ENCODE measurements around the gene CASP7.

The CASP7 gene

DNA sequence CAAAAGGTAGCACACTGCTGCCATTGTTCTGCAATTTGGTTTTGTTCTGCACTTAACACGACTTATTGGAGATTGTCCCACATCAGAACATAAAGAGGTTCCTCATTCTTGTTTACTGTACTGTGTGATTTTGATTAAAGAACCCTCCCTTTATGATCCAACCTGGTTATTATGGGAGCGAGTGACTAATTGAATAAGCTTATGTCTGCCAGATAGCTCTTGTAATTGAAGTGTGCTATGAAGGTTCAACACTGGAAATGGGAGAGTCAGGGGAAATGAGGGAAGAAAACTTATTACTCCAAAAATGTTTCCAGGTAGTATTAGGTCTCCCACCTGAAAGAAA lies 33.9 kb downstream of the CASP7 start:
- no peak for DNase-seq

DNA sequence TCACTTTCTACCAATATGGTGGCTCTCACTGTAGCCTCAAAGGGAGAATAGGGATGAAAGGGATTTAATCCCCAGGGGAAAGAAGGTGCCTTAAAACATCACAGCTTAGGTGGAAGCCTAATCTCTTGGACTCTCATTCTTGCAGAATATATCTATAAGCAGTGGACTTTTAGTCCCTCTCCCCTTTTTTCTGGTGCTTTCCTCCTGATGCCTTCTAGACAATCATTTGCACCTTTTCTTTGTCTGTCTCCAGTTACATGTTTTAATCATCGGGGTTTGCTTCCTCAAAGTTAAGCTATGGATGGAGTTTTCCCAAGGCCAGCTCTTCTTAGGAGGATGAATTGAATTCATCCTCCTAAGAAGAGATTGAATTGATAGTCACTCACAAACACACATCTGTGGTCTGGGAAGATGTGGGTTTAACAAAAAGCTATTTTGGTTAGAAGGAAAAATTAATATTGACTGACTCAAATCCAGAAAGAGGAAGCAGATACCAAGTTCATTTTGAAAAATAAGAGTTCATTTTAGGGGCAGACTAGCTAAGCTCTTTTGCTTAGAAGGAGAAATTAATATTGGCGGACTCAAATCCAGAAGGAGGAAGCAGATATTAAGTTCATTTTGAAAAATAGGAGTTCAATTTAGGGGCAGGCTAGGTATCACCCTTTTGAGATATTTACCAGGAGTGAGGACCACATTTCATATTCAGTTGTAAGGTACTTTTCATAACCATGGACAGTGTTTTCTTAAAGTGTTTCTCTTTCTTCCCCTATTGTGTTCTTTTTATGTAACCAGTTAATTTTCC lies 36.6 kb downstream of the CASP7 start:
- DNase-seq: no peak

DNA sequence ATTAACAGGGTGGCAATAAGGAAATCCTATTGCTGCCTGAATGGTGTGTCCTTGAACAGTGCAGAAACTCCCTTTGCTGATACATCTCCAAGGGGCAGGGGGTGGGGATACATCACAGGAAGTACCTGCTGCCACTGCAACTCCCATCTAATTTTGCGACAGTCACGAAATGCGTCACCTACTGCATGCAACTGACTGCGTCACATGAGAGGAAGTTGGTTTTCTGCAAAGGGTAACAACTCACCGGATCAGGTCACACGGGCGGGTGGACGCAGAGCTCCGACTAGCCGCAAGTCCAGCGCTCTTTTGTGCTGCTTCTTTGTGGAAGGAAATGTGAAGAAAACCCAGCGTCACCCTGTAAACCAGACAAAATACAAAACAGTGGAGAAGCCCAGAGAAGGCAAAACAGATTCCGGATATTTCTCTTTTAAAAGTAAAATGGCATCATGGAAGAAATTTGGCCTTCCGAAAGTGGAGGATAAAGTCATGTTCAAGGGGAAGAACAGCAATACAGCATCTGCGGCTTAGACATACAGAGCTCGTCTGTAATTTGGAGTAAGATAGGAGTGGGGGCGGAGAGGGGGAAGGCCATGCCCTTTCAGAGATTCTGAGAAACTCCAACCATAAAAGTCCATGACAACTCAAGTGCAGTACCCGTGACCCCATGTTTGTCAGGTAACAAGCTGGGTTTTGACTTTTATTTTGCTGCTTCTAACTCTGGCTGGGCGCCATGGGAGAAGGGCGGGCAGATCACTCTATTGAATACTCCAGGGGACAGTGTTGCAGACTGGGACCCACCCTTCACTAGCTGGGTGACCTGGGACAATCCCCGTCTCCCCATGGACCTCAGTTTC lies 39.5 kb downstream of the CASP7 start:
- DNase-seq: no peak

- no peak for DNase-seq
Measured at GRCh38 chr10:113720386-113720785, 40.7 kb downstream of the CASP7 start.

DNA sequence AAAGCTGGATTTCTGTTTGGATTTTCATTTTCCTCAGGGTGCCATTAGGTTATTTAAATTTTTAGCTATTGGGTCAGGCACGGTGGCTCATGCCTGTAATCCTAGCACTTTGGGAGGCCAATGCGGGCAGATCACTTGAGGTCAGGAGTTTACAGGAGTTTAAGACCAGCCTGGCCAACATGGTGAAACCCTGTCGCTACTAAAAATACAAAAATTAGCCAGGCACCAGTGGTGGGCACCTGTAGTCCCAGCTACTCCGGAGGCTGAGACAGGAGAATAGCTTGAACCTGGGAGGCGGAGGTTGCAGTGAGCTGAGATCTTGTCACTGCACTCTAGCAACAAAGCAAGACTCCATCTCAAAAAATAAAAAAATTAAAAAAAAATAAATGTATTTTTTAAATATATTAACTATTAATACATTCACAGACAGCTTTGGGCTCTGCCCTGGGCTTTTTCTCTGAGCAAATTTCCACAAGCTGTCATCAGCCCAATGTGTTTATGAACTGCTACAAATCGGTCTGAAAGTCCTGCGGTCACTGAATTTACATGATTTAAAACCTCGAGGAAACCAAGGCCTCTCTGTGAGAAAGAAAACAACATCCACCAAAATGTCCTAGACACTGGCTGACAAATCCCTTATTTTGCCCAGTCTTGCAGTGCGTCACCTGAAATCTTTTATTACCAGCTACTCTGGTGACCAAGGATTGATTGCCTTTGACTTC lies 52.6 kb downstream of the CASP7 start:
- no peak for DNase-seq

GRCh38 chr10:113732966-113733365 lies 53.3 kb downstream of the CASP7 start:
- DNase-seq: no peak

- DNase-seq: no peak
Measured at GRCh38 chr10:113733635-113734034, 53.9 kb downstream of the CASP7 start.

- peak in 1 of 2 experiments; percentile 0 for DNase-seq
Measured at GRCh38 chr10:113735913-113736312, 56.2 kb downstream of the CASP7 start.

- no peak for DNase-seq
Measured at GRCh38 chr10:113736576-113736975, 56.9 kb downstream of the CASP7 start.

DNA sequence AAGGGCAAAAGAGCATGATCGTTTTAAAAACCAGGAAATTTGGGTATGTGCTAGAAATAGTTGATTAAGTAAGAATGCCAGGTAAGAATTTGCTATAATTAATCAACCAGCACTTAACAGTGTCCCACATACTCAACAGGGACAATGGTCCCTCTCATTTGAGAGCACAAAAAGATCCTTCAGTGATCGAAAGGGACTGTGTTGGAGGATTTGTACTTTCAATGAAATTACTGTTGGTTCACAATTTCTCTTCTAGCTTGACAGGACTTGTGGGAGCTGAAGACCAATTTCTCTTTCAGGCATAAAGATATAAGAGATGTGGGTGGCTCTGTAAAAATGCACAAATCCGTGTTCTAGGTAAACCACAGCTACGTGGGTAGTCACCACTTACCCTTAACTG lies 59.3 kb downstream of the CASP7 start:
- DNase-seq: no peak

DNA sequence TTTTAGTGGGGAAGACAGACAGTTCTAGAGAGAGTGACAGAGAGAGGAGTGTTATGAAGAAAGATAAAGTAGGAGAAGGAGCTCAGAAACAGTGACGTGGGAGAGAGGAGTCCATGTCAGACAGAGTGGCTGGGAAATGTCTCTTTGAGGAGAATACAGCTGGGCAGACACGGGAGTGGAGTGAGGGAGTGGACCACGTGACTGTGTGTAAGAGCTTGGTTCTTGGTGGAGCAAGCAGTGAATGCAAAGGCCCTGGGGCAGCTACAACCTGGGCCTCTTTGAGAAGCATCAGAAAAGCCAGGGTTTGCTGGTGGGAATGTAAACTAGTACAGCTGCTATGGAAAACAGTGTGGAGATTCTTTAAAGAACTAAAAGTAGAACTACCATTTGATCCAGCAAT lies 59.9 kb downstream of the CASP7 start:
- DNase-seq: no peak

GRCh38 chr10:113740850-113741249 lies 61.1 kb downstream of the CASP7 start:
- no peak for DNase-seq

DNA sequence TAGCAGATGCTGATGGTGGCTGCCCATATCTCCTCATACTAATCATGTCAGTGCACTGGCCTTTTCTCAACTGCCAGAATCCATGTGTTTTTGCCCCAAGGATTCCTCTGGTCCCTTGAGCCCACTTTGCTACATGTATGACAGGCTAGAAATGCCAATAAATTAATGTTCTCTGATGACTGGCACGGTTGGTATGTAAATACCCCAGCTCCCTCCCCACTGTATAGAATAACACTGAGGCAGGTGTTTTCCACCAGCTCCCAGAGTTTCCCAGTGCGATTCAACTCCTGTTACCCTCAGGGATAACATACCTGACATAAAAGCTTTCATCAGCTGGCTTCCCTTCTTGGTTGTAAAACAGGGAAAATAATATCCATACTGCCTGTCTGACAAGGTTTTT lies 62.8 kb downstream of the CASP7 start:
- no peak for DNase-seq

DNA sequence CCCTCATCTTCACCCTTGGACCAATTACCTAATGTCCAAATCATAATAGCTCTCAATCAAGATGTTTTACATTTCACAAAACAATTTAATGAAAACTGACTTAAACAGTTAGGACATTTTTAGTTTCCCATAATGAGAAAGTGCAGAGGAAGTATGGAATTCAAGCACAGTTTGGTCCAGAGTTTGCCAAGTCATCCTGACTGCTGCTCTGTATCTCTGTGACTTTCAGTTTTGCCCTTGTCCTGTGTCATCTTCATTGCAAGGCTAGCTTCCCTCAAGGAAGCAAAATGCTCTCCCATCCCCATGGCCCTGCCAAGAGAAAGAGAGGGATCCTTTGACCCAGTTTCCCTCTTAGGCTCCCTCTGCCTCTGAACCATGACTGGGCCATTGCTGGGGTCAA lies 63.9 kb downstream of the CASP7 start:
- DNase-seq: no peak

DNA sequence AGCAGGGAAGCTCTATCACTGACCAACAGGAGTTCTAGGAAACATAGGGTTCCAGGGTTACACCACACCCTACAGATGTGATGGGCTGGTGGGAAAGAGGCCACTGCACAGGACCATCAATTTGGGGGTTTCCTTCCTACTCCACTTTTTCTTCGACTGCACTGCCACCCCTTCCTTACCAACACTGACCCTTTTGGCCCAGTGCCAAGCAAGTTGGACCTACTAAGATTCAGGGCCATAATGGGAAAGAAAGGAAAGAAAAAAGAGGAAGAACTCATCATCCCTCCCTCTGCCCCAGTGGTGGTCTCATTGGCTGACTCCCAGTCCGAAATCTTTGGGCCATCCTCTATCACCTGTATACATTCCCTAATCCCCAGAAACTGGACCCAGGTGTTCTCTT lies 65.7 kb downstream of the CASP7 start:
- no peak for DNase-seq

- DNase-seq: no peak
Measured at GRCh38 chr10:113746217-113746957, 66.7 kb downstream of the CASP7 start.

DNA sequence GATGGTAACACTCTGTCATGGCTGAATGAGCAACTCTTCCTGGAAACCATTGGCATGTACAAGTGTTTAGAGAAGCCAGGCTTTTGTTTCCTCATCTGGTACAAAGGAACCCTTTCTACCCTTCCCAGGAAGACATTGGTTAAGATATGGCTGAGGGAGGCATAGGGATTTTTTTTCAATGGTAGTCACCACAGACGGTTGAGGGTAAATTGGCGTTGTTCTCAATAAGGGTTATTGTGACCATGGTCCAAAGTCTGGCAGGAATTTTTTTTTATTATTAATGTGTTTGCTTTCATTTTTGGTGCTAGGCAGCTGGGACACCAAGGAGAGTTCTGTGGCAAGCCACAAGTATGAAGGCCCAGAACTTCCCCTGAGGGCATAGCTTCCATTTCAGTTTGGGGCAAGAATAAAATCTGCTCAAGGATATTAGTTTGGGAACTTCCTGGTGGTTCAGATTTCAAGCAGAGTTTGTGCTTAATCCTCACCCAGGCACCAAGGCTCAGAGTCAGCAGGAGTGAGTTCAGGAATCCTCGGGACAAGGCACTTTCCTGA lies 71.5 kb downstream of the CASP7 start, which contains the start of gene PLEKHS1:
PLEKHS1 (plus strand) TSS at position 502 of the 552 bp plus-strand sequence. CDS start 3,596 bp downstream, outside the sequence.
- DNase-seq: no peak

GRCh38 chr10:113752553-113752952 lies 72.8 kb downstream of the CASP7 start:
- no peak for DNase-seq

- peak; percentile 21 to 47 for DNase-seq
Measured at GRCh38 chr10:113753020-113753692, 73.4 kb downstream of the CASP7 start.

GRCh38 chr10:113754125-113754524 lies 74.4 kb downstream of the CASP7 start:
- DNase-seq: no peak

- no peak for DNase-seq
Measured at GRCh38 chr10:113754768-113755167, 75.1 kb downstream of the CASP7 start.
